Prostate gland (tissue), 2 donors: ENCODE data around the gene MEGF9. TPM values are rescaled to one million over a fixed set of nuclear protein-coding genes. Genes with fewer than 3 reads are reported as not detected.

Experiments
- DNase-seq: peaks from one replicate; pipeline ENCODE4 v3.0.0-alpha.2; 2019; ENCODE audit warnings: low spot score
- H3K27ac ChIP-seq, 2 donors: fragments of 200-600 bp; sonication (generic); 2 replicates each; pipeline ENCODE4 v1.5.1; 2017 to 2019
- H3K27me3 ChIP-seq: fragments of 200-600 bp; sonication (generic); replicated peaks from 2 replicates; pipeline ENCODE4 v1.5.1; 2019; ENCODE audit not compliant: insufficient read depth
- H3K36me3 ChIP-seq, 2 donors: fragments of 200-600 bp; sonication (generic); 1 replicate in 1 of 2; 2 replicates in 1 of 2; pipeline versions ENCODE4 v1.5.1 to v1.8.1; 2017 to 2019
- H3K4me1 ChIP-seq: fragments of 200-600 bp; sonication (generic); replicated peaks from 2 replicates; pipeline ENCODE4 v1.5.1; 2019
- H3K4me3 ChIP-seq, 2 donors: fragments of 200-600 bp; sonication (generic); 2 replicates each; pipeline ENCODE4 v1.5.1; 2017 to 2019
- H3K9me3 ChIP-seq: fragments of 200-600 bp; sonication (generic); 2 replicates; pipeline ENCODE4 v1.5.1; 2017
- CTCF ChIP-seq, 4 experiments: fragments of 200-600 bp in 2 of 4; fragments of 450-650 bp in 2 of 4; sonication (generic) in 2 of 4; IDR thresholded peaks; 1 replicate in 3 of 4; 2 replicates in 1 of 4; pipeline ENCODE4 v1.5.1; 2016 to 2019; ENCODE audit warnings: antibody characterized with exemption in 4 of 4, mild to moderate bottlenecking in 2 of 4, moderate library complexity in 2 of 4
- POLR2A ChIP-seq: fragments of 450-650 bp; IDR thresholded peaks from one replicate; pipeline ENCODE4 v1.6.1; 2016; ENCODE audit warnings: antibody characterized with exemption, mild to moderate bottlenecking
- POLR2AphosphoS5 ChIP-seq: sonication (generic); formaldehyde crosslinking; IDR thresholded peaks from one replicate; pipeline ENCODE4 v1.6.1; 2017; ENCODE audit warnings: antibody characterized with exemption
- WGBS: methylation state at CpG from one replicate; pipeline ENCODE4 v1.1.5; 2018; 5-methylcytosine and 5-hydroxymethylcytosine counted together
- intact Hi-C: fragments of 100-400 bp; cut with DNase I; formaldehyde crosslinking; loops from one replicate; pipeline ENCODE4 v1.14.2; 2022
- total RNA-seq, 2 donors: library from RNA; depleted of rRNA; stranded (reverse); fragments of >200 nt; gene quantifications; one replicate each; pipeline ENCODE4 v1.1.0, GENCODE V29; 2016

MEGF9 gene
- total RNA-seq, 2 donors from 2014 or later, result 12.0 to 25.3 TPM

- no peaks in the 10 kb centered on the region for H3K36me3 ChIP-seq
- H3K4me1 ChIP-seq, result no peaks in the 10 kb centered on the region
- no peak overlapping the region for H3K4me3 ChIP-seq
- intact Hi-C loops, result no loop called here
- H3K27me3 ChIP-seq, result no peaks in the 10 kb centered on the region
- H3K9me3 ChIP-seq, result no peaks in the 10 kb centered on the region
- H3K27ac ChIP-seq, result no peak overlapping the region
- TF ChIP-seq POLR2A (no peak), CTCF (IDR thresholded peaks at IDR 0.05) (no peak), POLR2AphosphoS5 (no peak)
- DNase-seq, result no peak
Observed at GRCh38 chr9:120608421-120608820, 105.8 kb downstream of the MEGF9 start.

- no peaks in the 10 kb centered on the region for H3K9me3 ChIP-seq
- no peaks in the 10 kb centered on the region for H3K4me1 ChIP-seq
- H3K27ac ChIP-seq, result no peak overlapping the region
- 66% methylated on average over 1 of the region's 1 CpG for WGBS
- no peaks in the 10 kb centered on the region for H3K36me3 ChIP-seq
- TF ChIP-seq POLR2AphosphoS5, result no peak
- TF ChIP-seq CTCF (IDR thresholded peaks at IDR 0.05), result no peak
- no peak for TF ChIP-seq POLR2A
- H3K4me3 ChIP-seq, result no peak overlapping the region
- DNase-seq, result no peak
- H3K27me3 ChIP-seq, result no peaks in the 10 kb centered on the region
- intact Hi-C loops, result no loop called here
Observed at GRCh38 chr9:120603591-120603990, 110.7 kb downstream of the MEGF9 start.

GRCh38 chr9:120603010-120603409 is 111.3 kb downstream of the MEGF9 start:
- intact Hi-C loops, result no loop called here
- H3K4me1 ChIP-seq, result no peaks in the 10 kb centered on the region
- no peak overlapping the region for H3K27ac ChIP-seq
- H3K27me3 ChIP-seq, result no peaks in the 10 kb centered on the region
- 100% methylated on average over 1 of the region's 1 CpG for WGBS
- no peak overlapping the region for H3K4me3 ChIP-seq
- no peaks in the 10 kb centered on the region for H3K36me3 ChIP-seq
- H3K9me3 ChIP-seq, result no peaks in the 10 kb centered on the region
- no peak for TF ChIP-seq POLR2AphosphoS5
- no peak for TF ChIP-seq CTCF (IDR thresholded peaks at IDR 0.05)
- no peak for TF ChIP-seq POLR2A
- DNase-seq, result no peak

- Histone ChIP-seq H3K9me3 (no peaks in the 10 kb centered on the region), H3K4me1 (no peaks in the 10 kb centered on the region), H3K27me3 (no peaks in the 10 kb centered on the region), H3K27ac (no peak overlapping the region), H3K36me3 (no peaks in the 10 kb centered on the region), H3K4me3 (no peak overlapping the region)
- DNase-seq, result no peak
- TF ChIP-seq POLR2A, result no peak
- TF ChIP-seq POLR2AphosphoS5, result no peak
- TF ChIP-seq CTCF (IDR thresholded peaks at IDR 0.05), result no peak
- intact Hi-C loops, result no loop called here
- WGBS, result 47% methylated on average over 2 of the region's 2 CpGs
Observed at GRCh38 chr9:120593955-120594277, 120.4 kb downstream of the MEGF9 start.

GRCh38 chr9:120593250-120593954 is 120.9 kb downstream of the MEGF9 start:
- Histone ChIP-seq H3K4me1 (no peaks in the 10 kb centered on the region), H3K27me3 (no peaks in the 10 kb centered on the region), H3K4me3 (no peak overlapping the region), H3K27ac (no peak overlapping the region), H3K9me3 (no peaks in the 10 kb centered on the region), H3K36me3 (no peaks in the 10 kb centered on the region)
- DNase-seq, result no peak
- WGBS, result 78% methylated on average over 5 of the region's 5 CpGs
- intact Hi-C loops, result no loop called here
- TF ChIP-seq POLR2AphosphoS5, result no peak
- TF ChIP-seq CTCF (IDR thresholded peaks at IDR 0.05), result no peak
- no peak for TF ChIP-seq POLR2A
